AG09309 (cell line): Measurements from ENCODE around the gene TGM2.

ENCODE experiments used
- DNase-seq: peaks from one replicate; pipeline ENCODE4 v3.0.0-alpha.2; 2010; ENCODE audit warnings: low read depth
- H3K4me3 ChIP-seq: 2 replicates; pipeline ENCODE4 v1.5.1; 2011; ENCODE audit warnings: mild to moderate bottlenecking, low read depth, low read length, moderate library complexity; ENCODE audit not compliant: control insufficient read depth
- CTCF ChIP-seq: IDR thresholded peaks from 2 replicates; pipeline ENCODE4 v1.5.1; 2011; ENCODE audit warnings: mild to moderate bottlenecking, low read depth, low read length, inconsistent platforms; ENCODE audit not compliant: insufficient read depth, control insufficient read depth; ENCODE audit errors: missing control alignments

Gene TGM2

GRCh38 chr20:38164624-38165088 is 414 bp downstream of the TGM2 start:
- TF ChIP-seq CTCF: no peak
- H3K4me3 ChIP-seq: peak overlapping the region; percentile 49
- DNase-seq: no peak

- no peak for TF ChIP-seq CTCF
- no peak for DNase-seq
- H3K4me3 ChIP-seq: no peak overlapping the region
Measured at GRCh38 chr20:38164069-38164468, 1.0 kb downstream of the TGM2 start.

- H3K4me3 ChIP-seq: no peak overlapping the region
- no peak for DNase-seq
- no peak for TF ChIP-seq CTCF
Measured at GRCh38 chr20:38162878-38163875, 1.9 kb downstream of the TGM2 start.

GRCh38 chr20:38162149-38162548 is 2.9 kb downstream of the TGM2 start:
- no peak for TF ChIP-seq CTCF

GRCh38 chr20:38161412-38161774 is 3.7 kb downstream of the TGM2 start:
- DNase-seq: no peak
- H3K4me3 ChIP-seq: no peak overlapping the region
- TF ChIP-seq CTCF: no peak

More at GRCh38 chr20:38162149-38162548, 2.9 kb downstream of the TGM2 start:
- DNase-seq: no peak
- no peak overlapping the region for H3K4me3 ChIP-seq

GRCh38 chr20:38159957-38160756 is 4.9 kb downstream of the TGM2 start:
- no peak for DNase-seq
- no peak for TF ChIP-seq CTCF
- no peak overlapping the region for H3K4me3 ChIP-seq
